ENCODE data around the gene ERRFI1.

ERRFI1 gene

GRCh38 chr1:8042134-8042533 is 16.0 kb upstream of the ERRFI1 start:
- DNase-seq: no peak

DNA sequence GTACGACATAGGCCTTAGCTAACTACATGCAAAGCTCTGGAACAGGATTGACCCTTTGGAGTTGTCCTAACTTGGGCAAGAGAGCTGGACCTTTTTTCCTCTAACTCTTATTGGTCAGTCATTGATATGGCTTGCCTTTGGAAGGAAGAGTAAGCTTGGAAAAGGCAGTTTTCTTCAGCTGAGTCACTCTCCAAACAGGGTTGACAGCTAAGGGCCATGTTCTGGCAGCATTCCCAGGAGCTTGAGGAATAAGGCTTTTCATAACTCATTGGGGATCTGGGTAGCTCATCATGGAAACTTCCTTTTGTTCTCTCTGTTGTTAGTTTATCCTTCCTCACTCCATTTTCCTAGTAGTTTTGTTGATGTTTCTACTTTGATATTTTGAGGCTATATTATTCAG is 14.5 kb upstream of the ERRFI1 start:
- peak; percentile 50 to 93 for DNase-seq

DNA sequence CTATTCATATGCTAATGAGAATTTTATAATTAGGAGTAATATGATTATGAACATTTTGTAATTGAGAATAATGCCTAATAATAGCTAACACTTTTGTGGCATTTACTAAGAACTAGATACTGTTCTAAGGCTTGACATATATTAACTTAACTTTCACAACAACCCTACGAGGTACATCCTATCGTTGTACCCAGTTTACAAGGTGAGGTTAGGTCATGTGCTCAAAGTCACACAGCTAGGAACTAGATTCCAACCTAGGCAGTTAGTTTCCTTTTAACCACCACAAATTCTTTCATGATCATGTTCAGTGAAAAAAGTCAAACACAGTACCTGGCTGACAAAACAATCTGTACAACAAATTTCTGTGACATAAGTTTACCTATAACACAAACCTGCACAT is 13.0 kb upstream of the ERRFI1 start:
- no peak for DNase-seq

- DNase-seq: no peak
Observed at GRCh38 chr1:8035289-8035688, 9.2 kb upstream of the ERRFI1 start.

GRCh38 chr1:8033322-8033721 is 7.2 kb upstream of the ERRFI1 start:
- DNase-seq: no peak

DNA sequence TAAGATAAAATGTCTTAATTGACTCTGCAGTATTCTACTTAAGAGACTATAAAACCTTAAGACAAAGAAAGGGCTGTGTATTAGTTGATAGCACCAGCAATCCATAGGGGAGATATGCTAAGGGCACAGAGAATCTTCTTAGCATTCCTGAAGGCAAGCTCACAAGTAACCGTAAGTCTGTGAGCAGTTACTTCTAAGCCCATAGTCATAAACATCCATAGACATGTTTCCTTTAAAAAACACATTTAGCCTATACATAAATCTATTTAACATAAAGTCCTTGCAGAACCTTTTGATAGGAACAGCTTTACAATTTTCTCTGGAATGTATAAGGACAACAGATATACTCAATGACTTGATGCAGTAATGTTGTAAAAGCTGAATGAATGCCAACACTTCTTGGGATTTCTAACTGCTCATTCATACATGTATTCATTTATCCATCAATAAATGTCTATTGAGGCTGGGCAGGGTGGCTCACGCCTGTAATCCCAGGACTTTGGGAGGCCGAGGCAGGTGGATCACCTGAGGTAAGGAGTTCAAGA is 6.3 kb upstream of the ERRFI1 start:
- no peak for DNase-seq

DNA sequence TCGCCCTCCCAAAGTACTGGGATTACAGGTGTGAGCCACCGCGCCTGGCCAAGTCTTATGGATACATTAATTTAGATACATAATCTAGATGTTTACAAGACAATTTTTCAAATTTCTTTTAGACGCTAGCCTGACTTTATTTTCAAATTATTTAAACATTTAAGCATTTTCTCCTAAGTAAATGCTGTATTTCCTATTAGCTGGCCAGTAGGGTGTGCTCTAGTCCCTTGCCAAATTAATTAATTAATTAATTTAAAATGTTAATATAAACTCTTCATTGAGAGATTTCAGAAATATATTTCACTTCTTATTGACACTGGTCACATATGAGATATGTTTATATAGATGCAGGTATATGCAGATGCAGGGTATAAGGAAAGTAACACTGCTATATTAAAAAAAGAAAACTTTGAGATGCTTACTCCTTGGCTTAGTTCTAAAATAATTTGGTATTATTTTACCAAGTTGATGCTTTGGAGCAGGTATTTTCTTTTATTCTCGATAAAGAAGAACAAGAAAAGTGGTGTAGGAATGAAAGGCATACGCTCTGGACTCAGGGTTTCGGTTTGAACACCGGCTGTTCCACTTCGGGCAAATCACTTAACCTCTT is 5.2 kb upstream of the ERRFI1 start:
- DNase-seq: peak in 1 of 2 experiments; percentile 57

DNA sequence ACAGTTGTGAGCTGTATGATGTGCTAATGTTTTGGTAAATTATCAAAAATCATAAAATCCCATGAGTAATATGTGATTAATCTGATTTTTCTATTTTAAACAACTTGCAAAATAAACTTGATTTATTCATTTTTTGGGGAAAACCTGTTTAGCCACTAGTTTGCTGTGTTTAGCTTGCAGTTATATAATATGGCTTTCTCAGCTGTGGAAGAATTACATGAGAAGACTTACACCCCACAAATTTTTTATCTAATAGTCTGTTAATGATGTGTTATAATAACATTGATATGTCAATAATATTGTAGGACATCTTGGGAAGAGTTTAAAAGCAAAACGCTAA is 2.4 kb upstream of the ERRFI1 start:
- DNase-seq: no peak

DNA sequence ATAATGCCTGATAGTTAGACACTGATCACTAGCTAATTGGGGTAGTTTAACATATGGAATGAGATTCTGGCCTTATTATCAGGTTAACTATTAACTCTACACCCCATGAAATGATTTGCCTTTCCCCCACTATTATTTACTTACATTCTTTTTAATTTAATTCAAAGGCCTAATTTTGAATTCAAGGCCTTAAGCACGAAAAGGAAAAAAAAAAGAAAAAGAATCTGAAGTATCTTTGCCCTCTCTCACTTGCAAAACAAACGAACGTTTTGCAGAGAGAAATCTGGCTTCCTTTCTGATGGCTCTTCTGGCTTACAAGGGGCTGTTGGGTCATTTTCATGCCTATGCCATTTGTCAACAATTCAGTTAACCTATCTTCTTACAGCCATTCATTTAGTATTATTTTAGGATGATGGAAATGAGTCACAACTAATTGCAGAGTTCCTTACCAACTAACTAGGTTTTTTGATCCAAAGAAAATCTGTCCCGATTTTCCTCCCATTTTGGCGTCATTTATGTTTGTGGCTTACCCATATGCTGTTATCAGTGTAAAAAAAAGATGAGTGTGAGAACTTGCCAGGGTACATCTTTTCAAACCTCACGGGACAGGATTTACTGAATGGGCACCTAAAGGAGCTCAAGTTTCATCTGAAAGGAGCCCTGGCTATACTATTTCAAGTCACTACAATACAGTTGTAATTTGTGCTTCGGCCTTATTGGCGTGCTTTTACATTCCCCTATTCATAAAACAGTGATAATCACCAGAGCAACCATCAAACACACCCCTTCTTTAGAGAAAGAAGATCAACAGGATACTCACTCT is 1.9 kb upstream of the ERRFI1 start:
- no peak for DNase-seq

DNA sequence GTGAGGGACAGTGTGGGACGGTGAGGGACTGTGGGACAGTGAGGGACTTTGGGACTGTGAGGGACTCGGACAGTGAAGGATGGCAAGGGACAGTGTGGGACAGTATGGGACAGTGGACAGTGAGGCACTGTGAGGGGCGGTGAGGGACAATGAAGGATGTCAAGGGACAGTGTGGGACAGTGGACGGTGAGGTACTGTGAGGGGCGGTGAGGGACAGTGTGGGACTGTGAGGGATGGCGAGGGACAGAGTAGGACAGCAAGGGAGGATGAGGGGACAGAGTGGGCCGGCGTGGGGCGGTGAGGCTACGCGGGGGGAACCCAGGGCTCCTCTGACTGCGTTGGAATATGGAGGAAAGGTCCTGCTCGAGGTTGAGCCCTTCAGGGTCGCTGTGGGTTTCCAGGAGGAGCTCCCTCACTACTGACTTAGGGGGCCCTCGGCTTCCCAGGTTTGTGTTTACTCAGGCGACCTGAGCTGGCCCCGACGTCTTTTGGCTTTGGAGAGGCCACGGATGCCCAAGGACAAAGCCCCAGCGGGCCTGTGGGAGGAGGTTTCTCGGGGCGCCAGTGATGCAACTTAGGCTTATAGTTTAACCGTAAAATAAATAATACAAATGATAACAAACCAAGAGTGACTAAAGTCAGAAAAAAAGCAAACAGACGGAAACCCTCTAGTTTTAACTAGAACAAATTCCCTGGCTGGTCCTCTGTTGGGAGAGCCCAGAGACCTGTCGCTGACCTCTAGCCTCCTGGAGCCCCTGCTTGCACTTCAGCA is 1.1 kb upstream of the ERRFI1 start:
- no peak for DNase-seq

DNA sequence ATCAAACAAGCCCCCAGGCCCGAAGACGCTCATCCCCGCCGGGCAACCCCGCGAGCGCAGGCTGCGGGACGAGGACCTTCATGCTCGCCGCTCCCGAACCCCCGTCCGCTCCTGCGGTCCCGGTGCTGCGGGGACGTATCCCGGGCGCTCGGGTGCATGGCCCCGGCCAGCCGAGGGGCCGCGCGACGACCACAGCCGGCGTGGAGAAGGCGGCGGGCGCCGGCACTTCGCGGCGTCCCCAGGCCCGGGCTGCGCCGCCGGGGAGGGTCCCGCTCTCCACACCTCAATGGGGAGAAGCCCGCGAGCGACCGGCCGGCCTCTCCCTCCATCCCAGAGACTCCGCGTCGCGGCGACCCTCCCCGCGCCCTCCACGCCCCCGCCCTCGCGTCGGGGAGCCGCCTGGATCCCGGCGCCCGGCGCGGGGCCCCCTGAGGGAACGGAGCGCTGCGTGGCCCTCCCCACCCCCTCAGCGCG is 401 bp downstream of the ERRFI1 start:
- peak in 1 of 2 experiments; percentile 54 for DNase-seq

GRCh38 chr1:8025061-8025670 is 943 bp downstream of the ERRFI1 start:
- no peak for DNase-seq

GRCh38 chr1:8024329-8024728 is 1.8 kb downstream of the ERRFI1 start:
- DNase-seq: no peak

DNA sequence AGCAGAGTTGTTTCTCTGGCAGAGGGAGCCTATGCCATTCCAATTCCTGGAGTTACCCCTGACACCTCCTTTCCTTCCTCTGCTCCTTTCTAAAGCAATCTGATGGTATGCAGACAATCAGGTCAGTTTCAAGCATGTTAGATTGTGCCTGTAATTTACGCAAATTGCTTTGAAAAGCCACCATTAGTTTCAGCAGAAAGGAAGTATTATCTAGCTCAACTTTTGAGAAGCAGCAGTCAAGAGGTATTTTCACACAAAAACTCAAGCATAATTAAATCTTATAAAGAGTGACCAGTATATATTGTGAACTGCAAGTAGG is 2.2 kb downstream of the ERRFI1 start:
- no peak for DNase-seq

- DNase-seq: no peak
Observed at GRCh38 chr1:8023287-8023994, 2.7 kb downstream of the ERRFI1 start.

- DNase-seq: no peak
Observed at GRCh38 chr1:8022395-8023286, 3.5 kb downstream of the ERRFI1 start.

- DNase-seq: no peak
Observed at GRCh38 chr1:8021676-8022266, 4.3 kb downstream of the ERRFI1 start.

- no peak for DNase-seq
Observed at GRCh38 chr1:8020032-8020431, 6.1 kb downstream of the ERRFI1 start.

GRCh38 chr1:8019229-8019620 is 6.9 kb downstream of the ERRFI1 start:
- no peak for DNase-seq

- no peak for DNase-seq
Observed at GRCh38 chr1:8018492-8019228, 7.4 kb downstream of the ERRFI1 start.

Data from NCI-H446 (cell line).